ENCODE measurements around the gene IFNG-AS1.

Gene IFNG-AS1

DNA sequence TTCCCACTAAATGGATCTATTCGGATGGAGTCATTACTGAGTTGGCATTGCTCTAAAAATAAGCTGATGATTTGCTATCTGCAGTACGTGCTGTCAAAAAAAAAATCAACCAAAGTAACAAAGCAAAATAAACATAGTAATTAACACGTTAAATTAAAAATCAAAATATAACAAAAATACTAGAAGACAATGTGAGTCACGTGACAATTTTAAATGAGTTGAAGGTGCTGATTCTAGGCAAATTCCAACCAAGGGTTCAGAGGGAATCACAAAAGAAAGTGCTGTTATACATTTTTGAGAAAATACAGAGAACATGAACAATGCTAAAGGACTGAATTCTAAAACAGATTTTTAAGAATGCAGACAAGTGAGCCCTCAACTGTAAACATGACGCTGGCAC, 45.2 kb upstream of the IFNG-AS1 start:
- DNase-seq (ENCODE audit: extremely low spot score): no peak
- no peak for TF ChIP-seq ZNF384 (IDR thresholded peaks at IDR 0.05)
- CTCF ChIA-PET: no interaction called here
- POLR2A ChIA-PET: no interaction called here

- ChIA-PET POLR2A (no interaction called here), CTCF (no interaction called here)
- TF ChIP-seq FOXK2 (IDR thresholded peaks at IDR 0.05) (no peak), CTBP1 (IDR thresholded peaks at IDR 0.05; ENCODE audit: borderline replicate concordance) (no peak), TARDBP (IDR thresholded peaks at IDR 0.05) (no peak), ELF4 (IDR thresholded peaks at IDR 0.05) (no peak), SUZ12 (IDR thresholded peaks at IDR 0.05) (no peak), L3MBTL2 (conservative IDR thresholded peaks at IDR 0.05) (no peak), BHLHE40 (IDR thresholded peaks at IDR 0.05; ENCODE audit: borderline replicate concordance) (no peak), NFRKB (IDR thresholded peaks at IDR 0.05) (no peak), SP1 (IDR thresholded peaks at IDR 0.05) (no peak), LEF1 (IDR thresholded peaks at IDR 0.05; ENCODE audit: borderline replicate concordance) (no peak), ZNF384 (IDR thresholded peaks at IDR 0.05) (no peak), HDGF (IDR thresholded peaks at IDR 0.05; ENCODE audit: borderline replicate concordance) (no peak), FOXA1 (IDR thresholded peaks at IDR 0.05) (no peak), FOXM1 (IDR thresholded peaks at IDR 0.05; ENCODE audit: borderline replicate concordance) (no peak), ARNT (IDR thresholded peaks at IDR 0.05) (no peak)
- TF ChIP-seq, protein P1, sequence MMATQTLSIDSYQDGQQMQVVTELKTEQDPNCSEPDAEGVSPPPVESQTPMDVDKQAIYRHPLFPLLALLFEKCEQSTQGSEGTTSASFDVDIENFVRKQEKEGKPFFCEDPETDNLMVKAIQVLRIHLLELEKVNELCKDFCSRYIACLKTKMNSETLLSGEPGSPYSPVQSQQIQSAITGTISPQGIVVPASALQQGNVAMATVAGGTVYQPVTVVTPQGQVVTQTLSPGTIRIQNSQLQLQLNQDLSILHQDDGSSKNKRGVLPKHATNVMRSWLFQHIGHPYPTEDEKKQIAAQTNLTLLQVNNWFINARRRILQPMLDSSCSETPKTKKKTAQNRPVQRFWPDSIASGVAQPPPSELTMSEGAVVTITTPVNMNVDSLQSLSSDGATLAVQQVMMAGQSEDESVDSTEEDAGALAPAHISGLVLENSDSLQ (IDR thresholded peaks at IDR 0.05): no peak
- DNase-seq (ENCODE audit: extremely low spot score): no peak
Observed at GRCh38 chr12:67952787-67953186, 36.5 kb upstream of the IFNG-AS1 start.

- ChIA-PET CTCF (interaction anchor here (0.5 kb wide), 1 partner anchor 157 kb away, joined by 4 read pairs; no protein-coding TSS in a partner anchor), POLR2A (no interaction called here)
- TF ChIP-seq NFRKB (IDR thresholded peaks at IDR 0.05): no peak
- no peak for TF ChIP-seq ELF4 (IDR thresholded peaks at IDR 0.05)
- no peak for TF ChIP-seq SUZ12 (IDR thresholded peaks at IDR 0.05)
- TF ChIP-seq L3MBTL2 (conservative IDR thresholded peaks at IDR 0.05): no peak
- no peak for TF ChIP-seq TARDBP (IDR thresholded peaks at IDR 0.05)
- no peak for TF ChIP-seq SP1 (IDR thresholded peaks at IDR 0.05)
- TF ChIP-seq, protein P1 (IDR thresholded peaks at IDR 0.05): no peak
- TF ChIP-seq HDGF (IDR thresholded peaks at IDR 0.05; ENCODE audit: borderline replicate concordance): no peak
- DNase-seq (ENCODE audit: extremely low spot score): no peak
Observed at GRCh38 chr12:67957383-67957782, 31.9 kb upstream of the IFNG-AS1 start.

- POLR2A ChIA-PET: no interaction called here
- CTCF ChIA-PET: interaction anchor here (0.8 kb wide), 1 partner anchor 15 kb away, joined by 3 read pairs; no protein-coding TSS in a partner anchor
- DNase-seq (ENCODE audit: extremely low spot score): no peak
- no peak for TF ChIP-seq TARDBP (IDR thresholded peaks at IDR 0.05)
- TF ChIP-seq NFRKB (IDR thresholded peaks at IDR 0.05): no peak
- TF ChIP-seq FOXA1 (IDR thresholded peaks at IDR 0.05): no peak
- TF ChIP-seq FOXM1 (IDR thresholded peaks at IDR 0.05; ENCODE audit: borderline replicate concordance): no peak
- TF ChIP-seq L3MBTL2 (conservative IDR thresholded peaks at IDR 0.05): no peak
- TF ChIP-seq HDGF (IDR thresholded peaks at IDR 0.05; ENCODE audit: borderline replicate concordance): no peak
Observed at GRCh38 chr12:67958187-67958586, 31.1 kb upstream of the IFNG-AS1 start.

GRCh38 chr12:67964456-67964855, 24.8 kb upstream of the IFNG-AS1 start:
- CTCF ChIA-PET: interaction anchor here (1.6 kb wide), 1 partner anchor 610 kb away, joined by 4 read pairs; no protein-coding TSS in a partner anchor
- TF ChIP-seq SUZ12 (IDR thresholded peaks at IDR 0.05) (no peak), FOXK2 (IDR thresholded peaks at IDR 0.05) (no peak), NFRKB (IDR thresholded peaks at IDR 0.05) (no peak), BHLHE40 (IDR thresholded peaks at IDR 0.05; ENCODE audit: borderline replicate concordance) (no peak), LEF1 (IDR thresholded peaks at IDR 0.05; ENCODE audit: borderline replicate concordance) (no peak), HDGF (IDR thresholded peaks at IDR 0.05; ENCODE audit: borderline replicate concordance) (no peak), ZNF384 (IDR thresholded peaks at IDR 0.05) (no peak), L3MBTL2 (conservative IDR thresholded peaks at IDR 0.05) (no peak), TARDBP (IDR thresholded peaks at IDR 0.05) (no peak), ARNT (IDR thresholded peaks at IDR 0.05) (no peak), ELF4 (IDR thresholded peaks at IDR 0.05) (no peak), FOXM1 (IDR thresholded peaks at IDR 0.05; ENCODE audit: borderline replicate concordance) (no peak), CTBP1 (IDR thresholded peaks at IDR 0.05; ENCODE audit: borderline replicate concordance) (no peak), SP1 (IDR thresholded peaks at IDR 0.05) (no peak), FOXA1 (IDR thresholded peaks at IDR 0.05) (no peak)
- TF ChIP-seq, protein P1 (IDR thresholded peaks at IDR 0.05): no peak
- POLR2A ChIA-PET: no interaction called here
- DNase-seq (ENCODE audit: extremely low spot score): no peak

DNA sequence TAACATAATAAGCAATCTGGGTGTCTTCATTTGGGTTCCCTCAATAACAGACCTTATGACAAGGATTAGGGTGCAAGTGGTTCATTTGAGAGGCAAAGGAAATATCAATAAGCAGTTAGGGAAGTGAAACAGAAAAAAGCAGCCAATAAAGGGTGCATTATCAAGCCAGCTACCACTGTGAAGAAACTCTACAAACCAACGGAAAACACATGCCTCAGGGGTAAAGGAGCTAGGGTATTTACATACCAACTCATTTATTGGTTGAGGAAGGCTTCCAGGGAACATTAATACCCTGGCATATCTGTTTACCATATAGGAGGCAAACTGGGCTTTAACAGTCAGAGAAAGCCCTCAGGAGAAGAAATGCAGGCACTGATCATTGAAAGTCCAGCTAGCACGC, 22.7 kb upstream of the IFNG-AS1 start:
- TF ChIP-seq SUZ12 (IDR thresholded peaks at IDR 0.05) (no peak), ZNF384 (IDR thresholded peaks at IDR 0.05) (no peak), L3MBTL2 (conservative IDR thresholded peaks at IDR 0.05) (no peak), NFRKB (IDR thresholded peaks at IDR 0.05) (no peak), FOXM1 (IDR thresholded peaks at IDR 0.05; ENCODE audit: borderline replicate concordance) (no peak), SP1 (IDR thresholded peaks at IDR 0.05) (no peak), ARNT (IDR thresholded peaks at IDR 0.05) (no peak), LEF1 (IDR thresholded peaks at IDR 0.05; ENCODE audit: borderline replicate concordance) (no peak)
- TF ChIP-seq, protein P1 (IDR thresholded peaks at IDR 0.05): no peak
- CTCF ChIA-PET: interaction anchor here (0.8 kb wide), 1 partner anchor 415 kb away, joined by 3 read pairs; no protein-coding TSS in a partner anchor
- POLR2A ChIA-PET: no interaction called here
- DNase-seq (ENCODE audit: extremely low spot score): no peak

Data from HEK293T (cell line).